ENCODE measurements around the gene PLCB1. TPM values are rescaled to one million over a fixed set of nuclear protein-coding genes. Genes with fewer than 3 reads are reported as not detected.

PLCB1 gene
- total and polyA plus RNA-seq, 8 donors, result 8.8 to 27.7 (median 19.2) TPM

DNA sequence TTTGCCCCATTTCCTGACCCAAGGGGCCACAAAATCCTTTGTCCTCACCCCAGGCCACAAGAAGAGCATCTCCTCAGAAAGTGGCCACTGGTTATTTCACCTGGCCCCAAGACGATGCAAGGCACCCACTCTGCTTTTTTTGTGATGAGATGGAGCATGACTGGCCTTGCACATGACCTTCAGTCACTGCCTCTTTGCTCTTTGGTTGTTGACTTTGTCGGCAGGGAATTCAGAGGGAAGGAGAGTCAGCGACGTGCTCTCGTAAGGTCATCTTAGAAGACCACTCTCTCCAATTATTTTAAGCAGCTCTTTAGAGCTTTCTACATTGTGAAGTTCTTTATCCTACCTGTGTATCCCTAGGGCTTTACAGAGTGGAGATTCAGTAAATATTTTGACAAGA, 306.7 kb downstream of the PLCB1 start:
- Histone ChIP-seq H3K9me3 (no peaks in the 10 kb centered on the region), H3K27me3 (no peaks in the 10 kb centered on the region), H3K4me1 (peaks cover 0 to 22% of the 10 kb centered on the region in 2 donors), H3K4me3 (no peak overlapping the region), H3K27ac (no peak overlapping the region), H3K36me3 (no peaks in the 10 kb centered on the region)
- DNase-seq (no peak), ATAC-seq (no peak)
- TF ChIP-seq, protein P1, sequence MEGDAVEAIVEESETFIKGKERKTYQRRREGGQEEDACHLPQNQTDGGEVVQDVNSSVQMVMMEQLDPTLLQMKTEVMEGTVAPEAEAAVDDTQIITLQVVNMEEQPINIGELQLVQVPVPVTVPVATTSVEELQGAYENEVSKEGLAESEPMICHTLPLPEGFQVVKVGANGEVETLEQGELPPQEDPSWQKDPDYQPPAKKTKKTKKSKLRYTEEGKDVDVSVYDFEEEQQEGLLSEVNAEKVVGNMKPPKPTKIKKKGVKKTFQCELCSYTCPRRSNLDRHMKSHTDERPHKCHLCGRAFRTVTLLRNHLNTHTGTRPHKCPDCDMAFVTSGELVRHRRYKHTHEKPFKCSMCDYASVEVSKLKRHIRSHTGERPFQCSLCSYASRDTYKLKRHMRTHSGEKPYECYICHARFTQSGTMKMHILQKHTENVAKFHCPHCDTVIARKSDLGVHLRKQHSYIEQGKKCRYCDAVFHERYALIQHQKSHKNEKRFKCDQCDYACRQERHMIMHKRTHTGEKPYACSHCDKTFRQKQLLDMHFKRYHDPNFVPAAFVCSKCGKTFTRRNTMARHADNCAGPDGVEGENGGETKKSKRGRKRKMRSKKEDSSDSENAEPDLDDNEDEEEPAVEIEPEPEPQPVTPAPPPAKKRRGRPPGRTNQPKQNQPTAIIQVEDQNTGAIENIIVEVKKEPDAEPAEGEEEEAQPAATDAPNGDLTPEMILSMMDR (IDR thresholded peaks at IDR 0.05), result no peak
- intact Hi-C loops (cut with DNase I), result no loop called here

DNA sequence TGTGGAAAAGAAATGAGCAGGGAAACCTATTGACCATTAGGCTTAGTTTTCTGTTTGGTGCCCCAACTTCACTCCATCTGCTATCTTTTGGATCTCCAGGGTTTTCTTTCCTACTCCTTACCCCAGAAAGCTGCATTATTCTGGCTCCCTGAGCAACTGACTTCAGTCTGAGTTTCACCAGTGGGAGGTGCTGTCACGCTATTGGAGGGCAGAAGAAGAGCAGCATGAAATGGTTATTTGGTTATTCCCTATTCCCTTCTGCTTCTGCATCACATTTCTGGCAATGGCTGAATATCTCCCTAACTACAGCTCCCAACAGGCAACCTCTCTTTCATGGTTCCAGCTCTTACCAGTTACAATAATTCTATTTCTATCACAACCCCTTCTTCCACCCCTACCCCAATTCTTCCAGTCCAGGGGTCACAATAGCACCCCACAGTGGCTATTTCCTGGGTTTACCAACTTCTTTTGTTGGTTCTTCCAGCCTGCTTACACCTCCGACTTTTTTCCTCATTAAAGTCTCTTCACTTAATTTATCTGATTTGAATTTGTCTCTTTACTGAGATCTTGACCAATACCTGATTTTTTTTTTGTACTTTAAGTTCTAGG, 311.5 kb downstream of the PLCB1 start:
- no peaks in the 10 kb centered on the region for H3K4me1 ChIP-seq
- H3K27me3 ChIP-seq, result no peaks in the 10 kb centered on the region
- intact Hi-C loops (cut with DNase I), result no loop called here
- H3K9me3 ChIP-seq, result no peaks in the 10 kb centered on the region
- DNase-seq (no peak), ATAC-seq (no peak)
- no peak overlapping the region for H3K4me3 ChIP-seq
- TF ChIP-seq, protein P1 (IDR thresholded peaks at IDR 0.05), result no peak
- no peak overlapping the region for H3K27ac ChIP-seq
- no peaks in the 10 kb centered on the region for H3K36me3 ChIP-seq

DNA sequence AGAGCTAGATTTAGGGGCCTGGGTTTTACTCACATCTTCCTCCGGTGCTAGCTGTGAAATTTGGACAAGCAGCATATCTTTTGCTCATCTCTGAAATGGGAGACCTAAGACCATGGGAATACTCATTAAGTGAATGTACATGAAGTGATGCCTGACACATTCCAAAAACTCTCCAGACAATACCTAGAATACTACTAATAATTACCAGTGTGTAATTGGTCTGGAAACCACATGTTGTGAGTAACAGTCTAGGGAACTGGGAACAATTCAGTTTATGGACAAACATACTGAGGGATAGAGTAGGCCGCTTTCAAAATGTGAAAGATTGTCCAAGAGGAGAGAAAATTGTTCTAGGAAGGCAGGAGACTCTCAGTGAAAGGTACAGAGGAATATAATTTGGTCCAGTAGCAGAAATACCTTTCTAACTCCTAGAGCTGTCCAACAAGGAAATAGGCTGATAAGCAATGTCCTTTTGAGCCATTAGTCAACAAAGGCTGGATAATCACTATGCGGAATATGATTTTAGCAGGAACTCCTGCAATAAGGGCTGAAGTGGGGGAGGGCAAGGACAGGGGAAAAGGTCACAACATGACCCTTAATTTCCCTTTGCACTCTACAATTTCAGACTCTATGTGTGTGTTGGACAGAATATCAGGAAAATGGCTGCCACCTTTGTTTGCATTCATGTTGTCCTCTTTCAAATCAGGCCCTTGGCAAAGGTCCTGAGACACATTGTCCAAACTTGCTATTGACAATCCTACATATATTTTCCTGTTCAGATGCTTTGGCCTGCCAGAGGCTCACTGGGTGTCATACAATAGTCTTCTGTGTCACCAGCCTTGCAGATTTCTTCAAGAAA, 315.4 kb downstream of the PLCB1 start:
- DNase-seq (no peak), ATAC-seq (no peak)
- H3K4me3 ChIP-seq, result no peak overlapping the region
- intact Hi-C loops (cut with DNase I), result no loop called here
- no peak overlapping the region for H3K27ac ChIP-seq
- no peaks in the 10 kb centered on the region for H3K27me3 ChIP-seq
- no peaks in the 10 kb centered on the region for H3K36me3 ChIP-seq
- H3K4me1 ChIP-seq, result no peaks in the 10 kb centered on the region
- no peaks in the 10 kb centered on the region for H3K9me3 ChIP-seq
- TF ChIP-seq, protein P1 (IDR thresholded peaks at IDR 0.05), result no peak

DNA sequence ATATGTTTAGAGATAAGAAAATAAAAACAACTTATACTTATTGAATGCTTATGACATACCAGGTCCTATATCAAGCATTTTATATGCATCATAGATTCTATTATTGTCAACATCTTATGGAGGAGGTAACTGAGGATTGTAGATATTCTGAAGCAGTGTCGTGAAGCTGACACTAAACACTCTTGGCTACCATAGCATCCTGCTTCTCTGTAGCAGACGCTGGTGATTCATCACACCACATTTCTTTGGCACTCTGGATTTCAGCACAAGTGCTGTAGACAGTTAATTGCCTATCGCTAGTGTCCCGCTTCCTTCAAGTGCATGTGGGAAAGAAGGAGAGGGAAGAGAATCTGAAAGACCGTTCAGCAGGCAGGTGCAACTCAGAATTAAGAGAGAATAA, 317.1 kb downstream of the PLCB1 start:
- TF ChIP-seq, protein P1 (IDR thresholded peaks at IDR 0.05), result no peak
- ATAC-seq (no peak), DNase-seq (no peak)
- intact Hi-C loops (cut with DNase I), result no loop called here
- no peak overlapping the region for H3K27ac ChIP-seq
- H3K4me3 ChIP-seq, result no peak overlapping the region
- H3K27me3 ChIP-seq, result no peaks in the 10 kb centered on the region
- H3K4me1 ChIP-seq, result no peaks in the 10 kb centered on the region
- no peaks in the 10 kb centered on the region for H3K36me3 ChIP-seq
- no peaks in the 10 kb centered on the region for H3K9me3 ChIP-seq

DNA sequence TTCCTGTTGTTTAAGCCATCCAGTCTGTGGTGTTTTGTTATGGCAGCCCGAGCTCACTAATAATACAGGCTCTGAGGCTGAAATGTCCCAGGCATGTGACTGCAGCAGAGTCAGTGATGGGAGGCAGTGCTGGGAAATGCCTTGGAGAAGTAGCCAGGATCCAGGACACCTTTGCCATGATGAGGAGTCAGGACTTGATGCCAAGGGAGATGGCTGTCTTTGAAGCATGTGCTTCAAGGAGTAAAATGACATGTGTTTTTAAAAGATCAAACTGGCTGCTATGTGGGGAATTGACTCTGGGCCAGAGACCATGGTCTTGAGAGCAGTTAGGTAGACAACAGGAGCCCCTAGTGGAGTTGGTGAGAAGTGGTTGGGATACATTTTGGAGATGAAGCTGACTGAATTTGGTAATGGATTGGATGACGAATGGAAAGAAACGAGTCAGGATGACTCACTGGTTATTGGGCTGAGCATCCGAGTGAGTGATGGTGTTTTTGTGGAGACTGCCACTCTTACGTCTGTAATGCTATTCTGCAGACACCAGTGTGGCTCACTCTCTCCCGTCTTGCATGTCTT, 322.2 kb downstream of the PLCB1 start:
- DNase-seq, result peak in 1 of 4 donors; percentile 10
- TF ChIP-seq, protein P1 (IDR thresholded peaks at IDR 0.05), result no peak
- Histone ChIP-seq H3K4me1 (peaks cover 0 to 3% of the 10 kb centered on the region in 2 donors), H3K27ac (no peak overlapping the region), H3K9me3 (no peaks in the 10 kb centered on the region), H3K4me3 (no peak overlapping the region), H3K36me3 (no peaks in the 10 kb centered on the region), H3K27me3 (no peaks in the 10 kb centered on the region)
- intact Hi-C loops (cut with DNase I), result no loop called here
- peak; percentile 44 for ATAC-seq
